HepG2 (cell line): ENCODE results near the gene GDPD4. TPM values are rescaled to one million over a fixed set of nuclear protein-coding genes. Genes with fewer than 3 reads are reported as not detected.

ENCODE experiments used
- CBFB ChIP-seq: sonication (generic); formaldehyde crosslinking; IDR thresholded peaks from 2 replicates; pipeline ENCODE4 v1.4.0; 2020; ENCODE audit warnings: missing genetic modification reagents
- GABPB1 ChIP-seq: IDR thresholded peaks from 2 replicates; pipeline ENCODE4 v1.6.1; 2016; ENCODE audit warnings: mild to moderate bottlenecking, missing genetic modification reagents, moderate library complexity, missing compliant biosample characterization
- HMG20A ChIP-seq: IDR thresholded peaks from 2 replicates; pipeline ENCODE4 v1.6.1; 2016; ENCODE audit warnings: borderline replicate concordance
- KDM5B ChIP-seq: sonication (generic); formaldehyde crosslinking; IDR thresholded peaks from 2 replicates; pipeline ENCODE4 v1.4.0; 2020; ENCODE audit warnings: missing genetic modification reagents, mild to moderate bottlenecking, borderline replicate concordance
- KMT2A ChIP-seq: sonication (generic); formaldehyde crosslinking; IDR thresholded peaks from 2 replicates; pipeline ENCODE4 v1.4.0; 2020; ENCODE audit warnings: missing genetic modification reagents
- MAFG ChIP-seq: sonication (generic); formaldehyde crosslinking; IDR thresholded peaks from 2 replicates; pipeline ENCODE4 v1.5.1; 2020; ENCODE audit warnings: mild to moderate bottlenecking, missing genetic modification reagents
- MED8 ChIP-seq: sonication (generic); formaldehyde crosslinking; IDR thresholded peaks from 2 replicates; pipeline ENCODE4 v1.8.1; 2023; ENCODE audit warnings: mild to moderate bottlenecking, missing genetic modification reagents; ENCODE audit not compliant: insufficient replicate concordance
- NR2F6 ChIP-seq, 2 experiments: IDR thresholded peaks; 2 replicates each; pipeline ENCODE4 v1.6.1; 2016; ENCODE audit warnings: antibody characterized with exemption in 1 of 2, mild to moderate bottlenecking in 1 of 2
- PBX2 ChIP-seq: IDR thresholded peaks from 2 replicates; pipeline ENCODE4 v1.6.1; 2016; ENCODE audit warnings: control low read depth
- POLR2AphosphoS5 ChIP-seq: IDR thresholded peaks from 2 replicates; pipeline ENCODE4 v1.6.1; 2012; ENCODE audit warnings: low read depth, low read length
- RAD21 ChIP-seq: fragments of 450-650 bp; formaldehyde crosslinking; IDR thresholded peaks from 2 replicates; pipeline ENCODE4 v1.5.0; 2020; ENCODE audit warnings: mild to moderate bottlenecking
- RBM22 ChIP-seq: fragments of 200-400 bp; formaldehyde crosslinking; optimal IDR thresholded peaks from 2 replicates; pipeline ENCODE3; 2017; ENCODE audit warnings: mild to moderate bottlenecking, low read length, moderate library complexity
- SRSF4 ChIP-seq: fragments of 200-400 bp; formaldehyde crosslinking; IDR thresholded peaks from one replicate; pipeline ENCODE4 v1.6.1; 2018; ENCODE audit warnings: mild to moderate bottlenecking, low read depth, low read length, moderate library complexity; ENCODE audit not compliant: poor library complexity, severe bottlenecking
- TBP ChIP-seq: sonication (generic); formaldehyde crosslinking; IDR thresholded peaks from 2 replicates; pipeline ENCODE4 v1.5.0; 2020; ENCODE audit warnings: missing genetic modification reagents
- ZBTB33 ChIP-seq: sonication (generic); formaldehyde crosslinking; IDR thresholded peaks from 2 replicates; pipeline ENCODE4 v1.4.0; 2020; ENCODE audit warnings: missing genetic modification reagents
- ZNF143 ChIP-seq: sonication (generic); formaldehyde crosslinking; IDR thresholded peaks from 2 replicates; pipeline ENCODE4 v1.4.0; 2020; ENCODE audit warnings: missing genetic modification reagents
- ZNF552 ChIP-seq: sonication (generic); formaldehyde crosslinking; IDR thresholded peaks from 2 replicates; pipeline ENCODE4 v1.9.0; 2022; ENCODE audit warnings: missing genetic modification reagents, mild to moderate bottlenecking, borderline replicate concordance
- ZNF570 ChIP-seq: sonication (generic); formaldehyde crosslinking; IDR thresholded peaks from 2 replicates; pipeline ENCODE4 v1.4.0; 2020; ENCODE audit warnings: mild to moderate bottlenecking, missing genetic modification reagents, borderline replicate concordance
- ZNF644 ChIP-seq: IDR thresholded peaks from 2 replicates; pipeline ENCODE4 v1.6.1; 2016; ENCODE audit warnings: low read depth
- ZNF709 ChIP-seq: sonication (generic); formaldehyde crosslinking; IDR thresholded peaks from 2 replicates; pipeline ENCODE4 v1.5.0; 2020; ENCODE audit warnings: mild to moderate bottlenecking, missing genetic modification reagents
- polyA plus RNA-seq, 8 experiments: library from polyadenylated mRNA; depleted of rRNA in 3 of 8; stranded (reverse) in 7 of 8; unstranded in 1 of 8; fragments of >200 nt; fragmentation: Illumina TruSeq in 4 of 8; extraction: Trizol in 4 of 8; gene quantifications; 2 replicates each; pipeline versions ENCODE4 v1.2.1 to v1.2.3, GENCODE V29; 2011 to 2016; ENCODE audit warnings: low read depth in 4 of 8, missing spikeins in 1 of 8, mixed read lengths in 1 of 8; ENCODE audit not compliant: insufficient read depth in 1 of 8
- total RNA-seq, 5 experiments: library from RNA; depleted of rRNA; stranded (reverse); fragments of >200 nt; fragmentation: Illumina TruSeq; extraction: Trizol; gene quantifications; 2 replicates each; pipeline ENCODE4 v1.2.3, GENCODE V29; 2016; ENCODE audit warnings: low read depth in 1 of 5
- TF ChIP-seq, protein P1 (sequence below): sonication (generic); formaldehyde crosslinking; IDR thresholded peaks from 2 replicates; pipeline ENCODE4 v1.5.0; 2020; ENCODE audit warnings: missing genetic modification reagents
- TF ChIP-seq, protein P2 (sequence below): sonication (generic); formaldehyde crosslinking; IDR thresholded peaks from 2 replicates; pipeline ENCODE4 v1.5.1; 2020; ENCODE audit warnings: mild to moderate bottlenecking, missing genetic modification reagents

Gene GDPD4
- total and polyA plus RNA-seq, 2 of the 13 experiments (the other 11 are each of a cell fraction or from before 2014, with no cell fraction given) = not detected

GRCh38 chr11:77191823-77192495, 109.5 kb downstream of the GDPD4 start (continued):
- TF ChIP-seq ZNF552 (CRISPR knock-in tag) = no peak
- TF ChIP-seq RAD21 (CRISPR knock-in tag) = peak; percentile 57
- TF ChIP-seq CBFB (CRISPR knock-in tag) = no peak
- no peak for TF ChIP-seq NR2F6 (IDR thresholded peaks at IDR 0.05)
- TF ChIP-seq NR2F6 (CRISPR knock-in tag; IDR thresholded peaks at IDR 0.05) = no peak
- TF ChIP-seq KDM5B = 0 out of 2 replicates have a peak, but pooled peaks have one; percentile 21
- TF ChIP-seq ZNF709 (CRISPR knock-in tag) = no peak
- no peak for TF ChIP-seq GABPB1 (CRISPR knock-in tag)
- TF ChIP-seq RBM22 = no peak
- no peak for TF ChIP-seq MAFG
- TF ChIP-seq, protein P1, sequence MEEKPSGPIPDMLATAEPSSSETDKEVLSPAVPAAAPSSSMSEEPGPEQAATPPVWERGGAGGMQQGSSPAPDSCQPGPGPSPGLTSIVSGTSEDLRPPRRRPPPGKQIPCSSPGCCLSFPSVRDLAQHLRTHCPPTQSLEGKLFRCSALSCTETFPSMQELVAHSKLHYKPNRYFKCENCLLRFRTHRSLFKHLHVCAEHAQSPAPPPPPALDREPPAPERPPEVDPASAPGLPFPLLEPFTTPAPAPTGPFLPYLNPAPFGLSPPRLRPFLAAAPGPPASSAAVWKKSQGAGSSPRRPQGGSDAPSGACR (CRISPR knock-in tag) = no peak
- TF ChIP-seq ZNF644 (CRISPR knock-in tag) = no peak
- no peak for TF ChIP-seq TBP
- TF ChIP-seq HMG20A (CRISPR knock-in tag) = no peak
- TF ChIP-seq ZBTB33 (CRISPR knock-in tag) = peak; percentile 97
- TF ChIP-seq PBX2 (CRISPR knock-in tag) = no peak
- TF ChIP-seq ZNF570 (CRISPR knock-in tag) = no peak
- no peak for TF ChIP-seq SRSF4
- TF ChIP-seq, protein P2, sequence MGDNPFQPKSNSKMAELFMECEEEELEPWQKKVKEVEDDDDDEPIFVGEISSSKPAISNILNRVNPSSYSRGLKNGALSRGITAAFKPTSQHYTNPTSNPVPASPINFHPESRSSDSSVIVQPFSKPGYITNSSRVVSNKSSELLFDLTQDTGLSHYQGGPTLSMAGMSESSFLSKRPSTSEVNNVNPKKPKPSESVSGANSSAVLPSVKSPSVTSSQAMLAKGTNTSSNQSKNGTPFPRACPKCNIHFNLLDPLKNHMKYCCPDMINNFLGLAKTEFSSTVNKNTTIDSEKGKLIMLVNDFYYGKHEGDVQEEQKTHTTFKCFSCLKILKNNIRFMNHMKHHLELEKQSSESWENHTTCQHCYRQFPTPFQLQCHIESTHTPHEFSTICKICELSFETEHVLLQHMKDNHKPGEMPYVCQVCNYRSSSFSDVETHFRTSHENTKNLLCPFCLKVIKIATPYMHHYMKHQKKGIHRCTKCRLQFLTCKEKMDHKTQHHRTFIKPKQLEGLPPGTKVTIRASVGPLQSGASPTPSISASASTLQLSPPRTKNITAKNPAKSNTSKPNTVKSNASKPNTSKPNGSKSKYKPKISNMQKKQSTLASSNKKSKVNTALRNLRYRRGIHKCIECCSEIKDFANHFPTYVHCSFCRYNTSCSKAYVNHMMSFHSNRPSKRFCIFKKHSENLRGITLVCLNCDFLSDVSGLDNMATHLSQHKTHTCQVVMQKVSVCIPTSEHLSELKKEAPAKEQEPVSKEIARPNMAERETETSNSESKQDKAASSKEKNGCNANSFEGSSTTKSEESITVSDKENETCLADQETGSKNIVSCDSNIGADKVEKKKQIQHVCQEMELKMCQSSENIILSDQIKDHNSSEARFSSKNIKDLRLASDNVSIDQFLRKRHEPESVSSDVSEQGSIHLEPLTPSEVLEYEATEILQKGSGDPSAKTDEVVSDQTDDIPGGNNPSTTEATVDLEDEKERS (CRISPR knock-in tag) = no peak
- no peak for TF ChIP-seq POLR2AphosphoS5
- TF ChIP-seq ZNF143 (CRISPR knock-in tag) = no peak
- TF ChIP-seq MED8 (CRISPR knock-in tag) = no peak
- no peak for TF ChIP-seq KMT2A (CRISPR knock-in tag)
